Right lobe of liver (tissue), 6 donors: ENCODE results near the gene C11orf98. TPM values are rescaled to one million over a fixed set of nuclear protein-coding genes. Genes with fewer than 3 reads are reported as not detected.

Experiments used
- ATAC-seq, 4 donors: fragments of 200-7000 bp; cut with Tn5 transposase; one replicate each; pipeline ENCODE4 v1.9.1; 2020; ENCODE audit warnings: mild to moderate bottlenecking in 4 of 4, moderate library complexity in 4 of 4
- DNase-seq, 3 donors: peaks; one replicate each; pipeline ENCODE4 v3.0.0-alpha.2; 2020
- H3K27ac ChIP-seq, 3 donors: fragments of 200-600 bp; one replicate each; pipeline ENCODE4 v1.8.0; 2022
- H3K27me3 ChIP-seq, 2 donors: fragments of 200-600 bp; one replicate each; pipeline ENCODE4 v1.8.0; 2022
- H3K36me3 ChIP-seq, 4 donors: fragments of 200-600 bp; sonication (generic) in 1 of 4; one replicate each; pipeline versions ENCODE4 v1.5.1 to v1.8.0; 2017 to 2022; ENCODE audit warnings: control low read depth in 1 of 4
- H3K4me1 ChIP-seq, 4 donors: fragments of 200-600 bp; sonication (generic) in 1 of 4; one replicate each; pipeline versions ENCODE4 v1.5.1 to v1.8.0; 2017 to 2022; ENCODE audit warnings: control low read depth in 1 of 4
- H3K4me3 ChIP-seq, 3 donors: fragments of 200-600 bp; one replicate each; pipeline ENCODE4 v1.8.0; 2022
- H3K9me3 ChIP-seq, 4 donors: fragments of 200-600 bp; sonication (generic) in 1 of 4; one replicate each; pipeline versions ENCODE4 v1.5.1 to v1.8.0; 2017 to 2022; ENCODE audit warnings: control low read depth in 1 of 4
- CTCF ChIP-seq, 4 donors: fragments of 200-600 bp in 3 of 4; fragments of 450-650 bp in 1 of 4; IDR thresholded peaks; one replicate each; pipeline versions ENCODE4 v1.5.1 to v1.8.0; 2016 to 2022; ENCODE audit warnings: antibody characterized with exemption in 4 of 4, mild to moderate bottlenecking in 2 of 4
- POLR2A ChIP-seq: fragments of 450-650 bp; IDR thresholded peaks from one replicate; pipeline ENCODE4 v1.6.1; 2017; ENCODE audit warnings: antibody characterized with exemption, mild to moderate bottlenecking
- whole genome bisulfite sequencing: methylation state at CpG from one replicate; pipeline ENCODE4 v1.1.6; 2018; ENCODE audit warnings: low coverage, low lambda C conversion rate; ENCODE audit not compliant: insufficient coverage; ENCODE audit errors: missing lambda C conversion rate; 5-methylcytosine and 5-hydroxymethylcytosine counted together
- intact Hi-C, 2 donors: fragments of 100-400 bp; cut with DNase I; formaldehyde crosslinking; loops; one replicate each; pipeline versions ENCODE4 v1.11.2 to v1.14.1; 2022
- small RNA-seq, 2 experiments: library from RNA; depleted of rRNA; stranded (forward); fragments of <200 nt; gene quantifications; one replicate each; pipeline ENCODE3, GENCODE V24; 2016
- total RNA-seq, 6 experiments: library from RNA; depleted of rRNA in 2 of 6; stranded (reverse); fragments of >200 nt in 2 of 6; fragmentation: NEBNext Ultra II Directional in 3 of 6; extraction: Animal tissue kit (Norgen Biotek cat#: 25700) in 3 of 6; gene quantifications; one replicate each; pipeline versions ENCODE4 v1.1.0 to v1.2.4, GENCODE V29; 2016 to 2023
- donor health status: DM: no; HTN: yes; CAD: no.
- donor health status: DM: no; HTN: no; CAD: no.
- donor health status: DM: no; HTN: no; CAD: no.
- donor health status: DM: no; HTN: yes; CAD: no.
- donor health status: DM: no; HTN: yes; CAD: no.

C11orf98 gene
- total RNA-seq, 6 experiments from 2014 or later: 18.6 to 52.0 (median 25.6) TPM

GRCh38 chr11:62613291-62613778 lies 51.7 kb downstream of the C11orf98 start:
- H3K27me3 ChIP-seq: no peaks in the 10 kb centered on the region
- H3K4me1 ChIP-seq: peaks cover 0 to 17% (median 4%) of the 10 kb centered on the region in 4 donors
- H3K27ac ChIP-seq: peak overlapping the region; percentile 75 to 94 (median 90)
- WGBS: 80% methylated on average over 1 of the region's 15 CpGs
- TF ChIP-seq CTCF (IDR thresholded peaks at IDR 0.05): no peak
- TF ChIP-seq POLR2A: no peak
- intact Hi-C loops: loop anchor here in 1 of 2 donors (10.0 kb wide), 1 partner anchor 61 kb away; the partner anchor contains the start of genes LBHD1, UBXN1 and UQCC3
- H3K36me3 ChIP-seq: no peaks in the 10 kb centered on the region
- H3K9me3 ChIP-seq: no peaks in the 10 kb centered on the region
- DNase-seq: no peak
- peak in 3 of 4 donors; percentile 1 to 8 (median 3) for ATAC-seq
- peak overlapping the region in 2 of 3 donors; percentile 67 to 78 for H3K4me3 ChIP-seq

Small RNA genes lying within 50 kb of the gene (small RNA-seq; reads per million reads assigned to genes)
- gene SNORA57: 0 reads per million in 2 experiments

Other genes with a start within 250 kb of the C11orf98 start
- gene SCGB1A1, start 246.2 kb downstream of the C11orf98 start, total RNA-seq: not detected
- gene AHNAK, start 118.4 kb downstream of the C11orf98 start, total RNA-seq: 100 to 1,000 TPM in 4 of 6 experiments, 10 to 100 TPM in 2; 91.0 to 180 (median 113) TPM
- 100 to 1,000 TPM; 442 to 450 (median 449) TPM for gene EEF1G, start 91.3 kb downstream of the C11orf98 start, total RNA-seq
- gene TUT1, start 73.7 kb downstream of the C11orf98 start, total RNA-seq: 10 to 100 TPM; 12.3 to 34.2 (median 21.1) TPM
- 10 to 100 TPM; 20.0 to 38.0 (median 31.8) TPM for gene MTA2, start 63.3 kb downstream of the C11orf98 start, total RNA-seq
- gene EML3, start 52.4 kb downstream of the C11orf98 start, total RNA-seq: 10 to 100 TPM; 19.1 to 36.4 (median 22.7) TPM
- 1 to 10 TPM; 1.1 to 2.9 (median 1.2) TPM for gene ROM1, start 52.0 kb downstream of the C11orf98 start, total RNA-seq
- 10 to 100 TPM; 17.1 to 32.8 (median 23.4) TPM for gene B3GAT3, start 43.2 kb downstream of the C11orf98 start, total RNA-seq
- gene GANAB, start 18.6 kb downstream of the C11orf98 start, total RNA-seq: 100 to 1,000 TPM; 131 to 237 (median 201) TPM
- 10 to 100 TPM; 12.1 to 20.3 (median 13.0) TPM for gene INTS5, start 11.9 kb downstream of the C11orf98 start, total RNA-seq
- gene CSKMT, start 102 bp upstream of the C11orf98 start, total RNA-seq: 1 to 10 TPM in 5 of 6 experiments, under 1 TPM in 1; 0.74 to 4.1 (median 2.6) TPM
- gene UQCC3, start 6.5 kb upstream of the C11orf98 start, total RNA-seq: 1 to 10 TPM; 4.0 to 6.3 (median 5.3) TPM
- 1 to 10 TPM; 2.7 to 6.5 (median 3.7) TPM for gene LBHD1, start 7.1 kb upstream of the C11orf98 start, total RNA-seq
- gene UBXN1, start 13.9 kb upstream of the C11orf98 start, total RNA-seq: 10 to 100 TPM; 24.7 to 41.9 (median 28.0) TPM
- under 1 TPM in 1 of 6 experiments, not detected in 5; 0.12 TPM for gene LRRN4CL, start 24.3 kb upstream of the C11orf98 start, total RNA-seq
- gene BSCL2, start 42.2 kb upstream of the C11orf98 start, total RNA-seq: 10 to 100 TPM; 18.8 to 41.4 (median 34.3) TPM
- not detected for gene GNG3, start 42.5 kb upstream of the C11orf98 start, total RNA-seq
- 10 to 100 TPM in 4 of 6 experiments, 1 to 10 TPM in 2; 7.9 to 17.1 (median 13.3) TPM for gene HNRNPUL2, start 62.2 kb upstream of the C11orf98 start, total RNA-seq
- 10 to 100 TPM in 3 of 6 experiments, 1 to 10 TPM in 3; 8.5 to 13.3 (median 10.6) TPM for gene TTC9C, start 63.3 kb upstream of the C11orf98 start, total RNA-seq
- 1 to 10 TPM; 3.4 to 7.1 (median 4.7) TPM for gene ZBTB3, start 89.0 kb upstream of the C11orf98 start, total RNA-seq
- 10 to 100 TPM; 23.8 to 37.4 (median 26.6) TPM for gene POLR2G, start 96.4 kb upstream of the C11orf98 start, total RNA-seq
- 10 to 100 TPM; 11.9 to 19.3 (median 16.0) TPM for gene TAF6L, start 106.2 kb upstream of the C11orf98 start, total RNA-seq
- gene TMEM179B, start 122.2 kb upstream of the C11orf98 start, total RNA-seq: 10 to 100 TPM; 23.9 to 47.6 (median 29.1) TPM
- gene TMEM223, start 126.8 kb upstream of the C11orf98 start, total RNA-seq: 10 to 100 TPM in 2 of 6 experiments, 1 to 10 TPM in 4; 6.6 to 26.4 (median 8.2) TPM
- 10 to 100 TPM; 24.7 to 42.9 (median 32.3) TPM for gene NXF1, start 140.2 kb upstream of the C11orf98 start, total RNA-seq
- 10 to 100 TPM; 22.1 to 27.8 (median 24.6) TPM for gene STX5, start 166.8 kb upstream of the C11orf98 start, total RNA-seq
- not detected for gene TEX54, start 167.6 kb upstream of the C11orf98 start, total RNA-seq
- 10 to 100 TPM; 17.6 to 30.6 (median 24.3) TPM for gene WDR74, start 174.4 kb upstream of the C11orf98 start, total RNA-seq
- gene SLC3A2, start 215.7 kb upstream of the C11orf98 start, total RNA-seq: 100 to 1,000 TPM in 1 of 6 experiments, 10 to 100 TPM in 5; 39.8 to 106 (median 63.0) TPM